ENCODE data around the gene TRIP13.
"Not testable (repeated sequence)": the region's sequence is repeated elsewhere in the genome, so short reads cannot be mapped to it uniquely, and the experiment has no call there.

TRIP13 gene

DNA sequence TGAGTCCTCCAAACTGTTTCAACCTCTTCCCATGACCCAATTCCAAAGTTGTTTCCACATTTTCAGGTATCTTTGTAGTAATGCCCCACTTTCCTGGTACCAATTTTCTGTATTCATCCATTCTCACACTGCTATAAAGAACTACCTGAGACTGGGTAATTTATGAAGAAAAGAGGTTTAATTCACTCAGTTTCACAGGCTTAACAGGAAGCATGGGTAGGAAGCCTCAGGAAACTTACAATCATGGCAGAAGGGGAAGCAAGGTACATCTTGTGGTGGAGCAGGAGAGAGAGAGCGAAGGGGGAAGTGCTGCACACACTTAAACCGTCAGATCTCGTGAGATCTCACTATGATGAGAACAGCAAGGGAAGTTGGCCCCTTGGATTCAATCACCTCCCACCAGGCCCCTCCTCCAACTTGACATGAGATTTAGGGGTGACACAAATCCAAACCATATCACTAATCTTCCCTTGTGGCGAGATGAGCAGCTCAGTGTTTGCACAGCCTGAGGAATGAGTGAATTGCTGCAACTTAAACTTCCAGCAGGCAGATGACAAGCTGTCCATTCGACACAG, 42.9 kb downstream of the TRIP13 start:
- no peak for DNase-seq (ENCODE audit: low read depth in 2 of 3, low spot score in 2 of 3)

DNA sequence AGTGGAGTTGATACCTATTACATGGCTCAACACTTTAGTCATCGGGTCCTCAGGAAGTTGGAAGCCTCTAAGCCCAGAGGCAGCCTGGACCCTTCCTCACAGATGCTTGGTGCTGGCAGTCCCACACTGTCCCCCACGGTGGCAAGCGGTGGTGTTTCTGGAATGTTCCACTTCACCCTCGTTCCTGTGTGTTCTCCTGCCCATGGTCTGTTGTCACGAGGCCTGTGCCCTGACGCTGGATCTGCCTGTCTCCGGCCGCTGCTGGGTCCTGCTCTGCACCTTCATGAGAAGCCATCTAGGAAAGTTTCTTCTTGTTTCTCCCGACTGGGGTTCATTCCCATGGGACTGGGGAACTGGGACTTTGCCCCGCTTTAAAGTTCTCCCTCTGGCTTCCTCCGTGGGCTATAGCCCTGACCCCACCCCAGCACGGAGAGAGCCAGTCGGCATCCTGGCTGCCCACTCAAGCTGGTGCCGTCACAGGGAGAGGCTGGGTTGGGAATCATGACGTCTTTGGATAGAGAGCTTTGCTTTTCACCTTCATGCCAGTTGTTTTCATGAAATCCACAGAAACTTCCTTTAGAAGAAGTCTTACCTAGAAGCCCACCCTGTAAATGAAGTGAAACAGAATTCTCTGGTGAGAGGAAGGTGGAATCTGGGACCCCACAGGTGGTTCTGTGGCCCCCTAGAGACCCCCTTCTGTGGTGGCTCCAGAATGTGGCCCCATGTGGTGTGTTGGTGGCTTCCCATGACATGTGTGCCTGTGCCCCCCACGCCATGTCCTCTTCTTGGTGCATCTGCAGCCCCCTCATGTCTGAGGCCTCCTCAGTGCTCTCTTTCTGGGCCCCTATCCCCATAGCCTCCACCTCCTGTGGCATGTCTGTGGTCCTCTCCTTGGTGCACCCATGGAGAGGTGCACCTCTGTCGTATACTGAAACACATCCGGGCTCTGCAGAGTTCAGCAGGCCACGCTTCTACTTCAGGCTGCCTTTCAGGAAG, 43.8 kb downstream of the TRIP13 start:
- no peak for DNase-seq (ENCODE audit: low read depth in 2 of 3, low spot score in 2 of 3)

- no peak for DNase-seq (ENCODE audit: low read depth in 2 of 3, low spot score in 2 of 3)
Observed at GRCh38 chr5:937151-937924, 44.7 kb downstream of the TRIP13 start.

DNA sequence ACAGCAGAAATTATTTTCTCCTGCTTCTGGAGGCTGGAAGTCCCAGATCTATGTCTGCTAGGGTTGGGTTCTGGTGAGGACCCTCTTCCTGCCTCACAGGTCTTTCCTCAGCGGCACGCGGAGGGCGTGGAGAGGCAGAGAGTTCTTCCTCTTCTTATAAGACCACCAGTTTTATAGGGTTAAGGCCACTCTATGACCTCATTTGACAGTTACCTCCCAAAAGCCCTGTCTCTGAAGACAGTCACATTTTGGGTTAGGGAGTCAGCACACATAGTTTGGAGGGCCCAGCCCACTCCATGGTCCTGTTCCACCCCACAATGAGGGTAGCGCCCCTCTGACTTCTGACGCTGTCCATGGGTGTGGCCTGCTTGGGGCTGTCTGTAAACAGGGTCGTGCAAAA, 46.7 kb downstream of the TRIP13 start:
- DNase-seq (ENCODE audit: low read depth in 2 of 3, low spot score in 2 of 3), result no peak

- DNase-seq (ENCODE audit: low read depth in 2 of 3, low spot score in 2 of 3), result not testable (repeated sequence)
Observed at GRCh38 chr5:940741-941140, 48.1 kb downstream of the TRIP13 start.

GRCh38 chr5:943201-943917, 50.7 kb downstream of the TRIP13 start:
- no peak for DNase-seq (ENCODE audit: low read depth in 2 of 3, low spot score in 2 of 3)

GRCh38 chr5:943918-944620, 51.4 kb downstream of the TRIP13 start:
- no peak for DNase-seq (ENCODE audit: low read depth in 2 of 3, low spot score in 2 of 3)

GRCh38 chr5:944621-944927, 51.9 kb downstream of the TRIP13 start:
- no peak for DNase-seq (ENCODE audit: low read depth in 2 of 3, low spot score in 2 of 3)

DNA sequence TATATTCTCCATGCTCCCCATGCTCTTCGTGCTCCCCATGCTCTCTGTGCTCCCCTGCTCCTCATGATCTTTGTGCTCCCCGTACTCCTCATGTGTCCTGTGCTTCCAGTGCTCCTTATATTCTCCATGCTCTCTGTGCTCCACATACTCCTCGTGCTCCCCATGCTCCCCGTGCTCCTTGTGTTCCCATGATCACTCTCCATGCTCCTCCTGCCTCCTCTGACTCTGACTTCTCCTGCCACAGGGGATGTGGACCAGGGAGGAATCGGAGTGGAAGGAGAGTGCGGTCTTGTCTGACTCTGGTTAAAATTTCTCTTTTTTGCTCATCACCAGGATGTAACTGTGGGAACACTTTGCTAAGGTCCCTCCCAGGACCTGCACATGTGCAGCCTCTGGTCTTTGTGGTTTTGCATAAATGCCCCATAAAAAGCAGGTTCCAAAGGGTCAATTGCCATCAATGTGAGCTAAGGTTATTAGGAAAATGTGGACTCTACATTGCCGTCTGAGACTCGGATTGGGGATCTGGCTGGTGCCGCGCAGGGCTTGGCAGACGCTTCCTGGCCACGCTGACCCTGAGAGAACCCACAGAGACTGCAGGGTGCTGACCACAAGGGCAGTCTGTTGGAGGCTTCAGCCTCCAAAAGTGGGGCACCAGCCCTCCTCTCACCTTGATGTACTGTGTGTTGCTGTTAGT, 52.5 kb downstream of the TRIP13 start:
- no peak for DNase-seq (ENCODE audit: low read depth in 2 of 3, low spot score in 2 of 3)

DNA sequence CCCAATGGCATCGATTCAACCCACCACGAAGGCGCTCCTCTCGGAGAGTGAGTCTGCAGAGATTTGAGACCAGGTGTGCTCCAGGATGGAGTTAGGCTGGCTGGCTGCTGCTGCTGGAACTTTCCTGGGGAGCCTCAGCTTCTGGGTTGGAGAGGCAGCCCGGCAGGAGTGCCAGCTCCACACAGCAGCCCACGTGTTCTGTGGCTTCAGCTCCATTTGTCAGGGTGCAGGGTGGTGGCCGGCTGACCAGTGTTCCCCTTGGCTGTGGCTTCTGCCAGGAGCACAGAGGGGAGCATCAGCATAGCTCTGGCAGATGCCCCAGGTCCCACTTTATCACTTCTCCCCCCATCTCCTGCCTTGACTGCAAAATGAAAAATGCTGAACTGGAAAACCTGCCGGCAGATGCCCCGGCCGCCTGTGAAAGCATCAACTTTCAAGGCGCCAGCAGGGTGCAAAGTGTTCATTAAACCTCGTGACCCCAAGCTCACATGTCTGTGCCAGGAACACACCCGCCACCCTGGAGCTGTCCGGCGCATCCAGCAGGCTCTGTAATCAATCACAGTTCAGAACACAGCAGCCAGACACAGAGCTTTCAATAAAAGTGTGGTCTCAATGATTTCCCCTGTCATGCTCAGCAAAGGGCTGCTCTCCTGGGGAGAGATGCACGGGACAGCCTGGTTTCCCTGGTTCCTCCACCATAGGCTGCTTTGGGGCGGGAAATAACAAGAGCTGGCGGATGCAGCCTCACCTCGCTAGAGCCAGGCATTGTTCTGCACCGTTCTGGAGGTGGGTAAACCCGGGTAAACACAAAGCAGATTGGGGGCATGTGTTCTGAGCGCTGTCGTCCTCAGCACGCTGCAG, 53.2 kb downstream of the TRIP13 start:
- no peak for DNase-seq (ENCODE audit: low read depth in 2 of 3, low spot score in 2 of 3)

DNA sequence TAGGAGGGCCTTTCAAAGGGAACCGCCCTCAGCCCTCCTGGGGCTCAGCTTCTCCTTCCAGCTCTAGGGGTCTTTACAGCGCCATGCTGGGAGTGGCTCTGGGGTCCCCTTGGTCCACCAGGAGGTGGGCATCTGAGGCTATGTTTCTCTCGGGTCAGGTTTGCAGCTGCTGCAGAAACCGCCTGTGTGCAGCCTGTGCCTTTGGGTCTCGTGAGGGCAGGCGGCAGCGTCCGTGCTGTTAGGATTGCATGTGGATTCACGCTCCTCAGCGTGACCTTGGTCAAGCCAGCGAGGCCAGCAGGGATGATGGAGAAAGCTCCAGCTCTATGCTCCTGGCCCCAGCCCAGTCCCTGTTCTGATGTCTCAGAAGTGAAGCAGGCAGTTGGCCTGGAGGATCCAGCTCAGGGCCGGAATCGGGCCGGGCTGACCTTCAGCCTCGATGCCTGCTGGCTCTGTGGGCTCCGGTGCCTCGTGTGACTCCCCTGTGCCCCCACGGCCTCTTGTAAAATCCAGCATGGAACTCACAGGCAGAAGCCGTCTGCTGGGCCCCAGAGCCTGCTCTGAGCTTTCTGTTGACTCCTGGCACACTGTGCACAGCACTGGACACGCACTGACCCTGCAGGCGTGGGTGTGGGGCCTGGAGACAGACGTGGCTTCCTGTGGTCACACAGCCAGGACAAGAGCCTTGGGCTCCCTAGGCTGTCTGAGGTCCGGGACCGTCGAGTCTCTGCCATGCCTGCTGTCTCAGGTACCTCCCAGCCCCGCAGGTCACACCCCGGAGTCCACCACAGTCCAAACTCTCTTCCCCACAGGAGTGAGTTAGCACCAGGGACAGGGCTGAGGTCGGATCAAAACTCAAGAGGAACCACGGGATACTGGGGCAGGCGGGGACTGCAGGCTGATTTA, 54.3 kb downstream of the TRIP13 start:
- no peak for DNase-seq (ENCODE audit: low read depth in 2 of 3, low spot score in 2 of 3)

DNA sequence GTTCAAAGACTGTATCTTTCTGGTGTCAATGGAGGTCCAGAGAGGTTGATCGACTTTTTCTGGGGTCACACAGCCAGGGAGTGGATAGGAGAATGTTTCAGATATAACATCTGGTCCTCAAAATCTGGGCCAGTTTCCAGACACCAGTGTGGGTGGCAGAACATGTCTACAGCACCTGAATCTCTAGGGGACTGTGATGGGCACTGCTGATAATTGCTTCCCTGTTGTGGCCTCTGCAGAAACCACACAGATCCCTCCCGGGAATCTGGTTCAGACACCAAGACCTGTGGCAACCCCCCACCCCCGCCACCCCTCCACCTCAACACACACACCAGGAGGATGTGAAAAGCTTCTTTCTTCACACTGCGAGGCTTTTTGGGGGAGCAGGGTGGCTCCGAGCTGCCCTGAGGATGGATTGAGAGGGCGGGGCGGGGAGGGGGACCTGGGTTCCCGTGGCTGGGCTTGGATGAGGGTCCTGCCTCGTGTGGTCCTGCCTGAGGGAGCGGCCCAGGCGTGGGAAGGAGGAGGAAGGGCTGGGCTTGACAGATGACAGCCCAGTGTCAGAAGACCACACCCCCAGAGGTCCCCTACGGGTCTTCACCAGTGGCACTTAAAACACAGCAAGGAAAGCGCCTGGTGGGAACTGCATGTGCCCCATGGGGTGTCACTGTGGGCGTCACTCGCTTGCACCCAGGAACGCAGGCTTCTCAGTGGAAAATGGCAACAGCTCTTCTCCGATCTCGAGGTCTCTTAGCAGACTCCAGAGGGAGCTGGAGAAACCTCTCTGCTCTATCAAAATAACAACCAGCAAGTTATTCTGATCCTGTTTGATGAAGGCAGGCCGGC, 55.2 kb downstream of the TRIP13 start:
- no peak for DNase-seq (ENCODE audit: low read depth in 2 of 3, low spot score in 2 of 3)

DNA sequence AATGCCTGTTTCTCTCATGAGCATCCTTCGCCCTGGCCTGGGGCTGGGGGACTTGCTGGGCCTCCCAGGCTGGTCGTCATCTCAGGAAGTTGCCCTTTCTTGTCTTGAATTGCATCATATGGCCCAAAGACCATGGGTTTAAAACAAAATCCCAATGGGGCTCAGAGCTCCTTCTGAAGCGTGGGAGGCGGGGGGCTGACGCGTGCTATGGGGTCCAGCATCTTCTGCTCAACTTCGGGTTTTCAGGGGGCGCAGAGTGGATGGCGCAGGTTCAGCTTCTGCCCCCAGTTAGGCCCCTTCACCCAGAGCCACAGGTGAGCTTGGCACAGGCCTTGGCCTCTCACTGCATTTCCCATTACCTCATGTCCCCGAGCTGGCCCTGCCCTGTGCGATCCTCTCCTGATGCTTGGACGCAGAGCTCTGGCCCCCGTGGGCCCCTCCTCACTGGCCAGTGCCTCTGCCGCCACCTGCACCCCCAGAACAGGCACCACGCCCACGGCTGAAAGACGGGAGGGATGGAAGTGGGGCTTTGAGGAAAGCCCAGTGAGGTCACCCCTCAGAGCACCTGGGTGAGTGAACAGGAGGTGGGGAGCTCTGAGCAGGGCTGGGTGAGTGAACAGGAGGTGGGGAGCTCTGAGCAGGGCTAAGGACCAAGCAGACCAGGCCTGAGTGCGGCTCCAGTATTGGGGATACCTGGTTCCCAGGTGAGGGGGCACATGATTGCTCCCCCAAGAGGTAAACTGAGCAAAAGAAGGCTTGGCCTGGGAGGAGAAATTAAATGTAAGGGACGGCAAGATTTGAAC, 56.0 kb downstream of the TRIP13 start:
- no peak for DNase-seq (ENCODE audit: low read depth in 2 of 3, low spot score in 2 of 3)

DNA sequence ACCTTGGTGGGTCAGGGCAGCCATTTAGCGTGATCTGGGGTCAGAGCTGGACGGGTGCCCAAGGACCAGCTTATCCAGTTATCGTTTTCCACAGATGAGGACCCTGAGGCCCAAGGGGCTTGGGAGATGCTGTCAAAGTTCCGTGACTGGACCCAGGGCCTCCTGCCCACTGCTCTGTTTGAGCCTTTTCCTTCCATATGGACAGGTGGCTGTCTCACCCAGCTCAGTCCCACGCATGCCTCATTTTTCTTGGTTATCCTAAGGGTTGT, 56.5 kb downstream of the TRIP13 start:
- no peak for DNase-seq (ENCODE audit: low read depth in 2 of 3, low spot score in 2 of 3)

- DNase-seq (ENCODE audit: low read depth in 2 of 3, low spot score in 2 of 3), result no peak
Observed at GRCh38 chr5:949815-950560, 57.3 kb downstream of the TRIP13 start.
